Neutrophil (primary cell): Measurements from ENCODE around the gene CENPX.

Experiments used
- H3K27ac ChIP-seq: fragments of 200-600 bp; sonication (generic); 2 replicates; pipeline ENCODE4 v1.5.1; 2016; ENCODE audit warnings: mild to moderate bottlenecking, moderate library complexity
- H3K27me3 ChIP-seq: fragments of 200-600 bp; sonication (generic); 2 replicates; pipeline ENCODE4 v1.6.0; 2016; ENCODE audit warnings: mild to moderate bottlenecking
- H3K36me3 ChIP-seq: fragments of 200-600 bp; sonication (generic); 2 replicates; pipeline ENCODE4 v1.5.1; 2017
- H3K4me1 ChIP-seq, 2 experiments: fragments of 200-600 bp in 1 of 2; sonication (generic) in 1 of 2; 1 replicate in 1 of 2; 2 replicates in 1 of 2; pipeline versions ENCODE4 v1.5.1 to v1.6.1; 2013 to 2016; ENCODE audit warnings: low read depth in 1 of 2, low read length in 1 of 2, mild to moderate bottlenecking in 1 of 2, moderate library complexity in 1 of 2; ENCODE audit not compliant: control insufficient read depth in 1 of 2, insufficient read depth in 1 of 2
- H3K4me3 ChIP-seq, 2 experiments: fragments of 200-600 bp in 1 of 2; sonication (generic) in 1 of 2; 1 replicate in 1 of 2; 2 replicates in 1 of 2; pipeline ENCODE4 v1.5.1; 2013 to 2016; ENCODE audit warnings: low read depth in 1 of 2, low read length in 1 of 2, mild to moderate bottlenecking in 1 of 2, moderate library complexity in 1 of 2
- H3K9me3 ChIP-seq: fragments of 200-600 bp; sonication (generic); 2 replicates; pipeline ENCODE4 v1.5.1; 2016
- TF ChIP-seq, protein P1 (sequence below): fragments of 200-600 bp; sonication (generic); IDR thresholded peaks from 2 replicates; pipeline ENCODE4 v1.5.1; 2016; ENCODE audit warnings: antibody characterized with exemption

The CENPX gene

DNA sequence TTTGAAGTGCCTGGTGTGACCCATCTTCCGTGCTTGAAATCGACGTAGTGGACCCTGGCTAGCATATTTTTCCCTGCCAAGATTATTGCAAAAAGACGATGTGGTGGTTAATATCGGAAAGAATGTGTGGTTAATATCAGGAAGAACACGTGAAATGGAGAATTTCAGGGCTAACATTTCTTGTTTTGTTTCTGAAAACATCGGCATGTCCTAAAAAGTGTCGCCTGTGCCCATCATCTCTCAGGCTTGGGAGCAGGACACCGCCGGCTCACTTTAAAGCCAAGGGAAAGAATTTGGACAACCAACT, 15.2 kb upstream of the CENPX start:
- Histone ChIP-seq H3K27me3 (peaks cover under 1% of the 10 kb centered on the region), H3K9me3 (no peaks in the 10 kb centered on the region), H3K4me3 (peak overlapping the region; percentile 67 to 80), H3K4me1 (peaks cover 22 to 26% of the 10 kb centered on the region in 2 experiments), H3K27ac (peak overlapping the region; percentile 90), H3K36me3 (no peaks in the 10 kb centered on the region)
- TF ChIP-seq, protein P1, sequence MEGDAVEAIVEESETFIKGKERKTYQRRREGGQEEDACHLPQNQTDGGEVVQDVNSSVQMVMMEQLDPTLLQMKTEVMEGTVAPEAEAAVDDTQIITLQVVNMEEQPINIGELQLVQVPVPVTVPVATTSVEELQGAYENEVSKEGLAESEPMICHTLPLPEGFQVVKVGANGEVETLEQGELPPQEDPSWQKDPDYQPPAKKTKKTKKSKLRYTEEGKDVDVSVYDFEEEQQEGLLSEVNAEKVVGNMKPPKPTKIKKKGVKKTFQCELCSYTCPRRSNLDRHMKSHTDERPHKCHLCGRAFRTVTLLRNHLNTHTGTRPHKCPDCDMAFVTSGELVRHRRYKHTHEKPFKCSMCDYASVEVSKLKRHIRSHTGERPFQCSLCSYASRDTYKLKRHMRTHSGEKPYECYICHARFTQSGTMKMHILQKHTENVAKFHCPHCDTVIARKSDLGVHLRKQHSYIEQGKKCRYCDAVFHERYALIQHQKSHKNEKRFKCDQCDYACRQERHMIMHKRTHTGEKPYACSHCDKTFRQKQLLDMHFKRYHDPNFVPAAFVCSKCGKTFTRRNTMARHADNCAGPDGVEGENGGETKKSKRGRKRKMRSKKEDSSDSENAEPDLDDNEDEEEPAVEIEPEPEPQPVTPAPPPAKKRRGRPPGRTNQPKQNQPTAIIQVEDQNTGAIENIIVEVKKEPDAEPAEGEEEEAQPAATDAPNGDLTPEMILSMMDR = no peak

DNA sequence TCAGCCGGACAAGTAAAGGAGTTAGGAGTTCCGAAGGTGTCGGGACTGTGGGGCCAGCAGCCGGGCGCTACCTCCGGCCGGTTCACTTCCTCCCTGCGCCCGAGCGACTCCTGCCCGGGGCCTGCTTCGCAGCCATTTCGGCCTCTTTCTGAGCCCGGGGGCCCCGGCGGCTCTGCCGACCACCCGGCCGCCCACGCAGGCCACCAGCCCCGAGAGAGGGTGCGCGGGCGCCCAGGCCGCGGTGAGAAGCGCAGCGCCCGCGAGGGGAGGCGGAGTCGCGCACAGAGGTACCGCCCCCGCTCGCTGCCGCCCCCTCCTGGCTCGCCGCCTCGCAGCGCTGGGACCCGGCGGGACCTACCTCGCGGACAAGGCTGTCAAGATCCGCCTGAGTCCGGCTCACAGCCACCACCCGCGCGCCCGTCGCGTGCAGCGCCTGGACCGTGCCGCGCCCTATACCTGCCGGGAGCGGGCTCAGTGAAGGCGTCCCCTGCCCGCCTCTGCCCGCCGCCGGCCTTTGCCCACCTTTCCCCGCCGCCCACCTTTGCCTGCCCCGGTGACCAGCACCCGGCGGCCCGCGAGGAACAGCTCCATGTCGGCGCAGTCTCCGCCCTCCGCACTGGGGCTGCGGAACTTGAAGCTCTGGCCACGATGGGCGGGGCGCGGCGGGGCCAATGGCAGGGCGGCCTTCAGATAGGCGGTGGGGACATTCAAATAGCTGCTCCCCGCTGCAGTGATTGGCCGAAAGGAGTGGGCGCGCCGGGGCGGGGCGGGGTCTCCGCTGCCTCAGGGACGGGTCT, 14.6 kb upstream of the CENPX start, which contains the start of gene DCXR:
Gene DCXR (minus strand): TSS at position 606 of the 797 bp plus-strand sequence. CDS start 15 bp downstream, at position 591.
- H3K4me3 ChIP-seq = peak within 1 kb of the TSS; percentile 67 to 80
- H3K4me1 ChIP-seq = peaks cover 22 to 30% of the 10 kb centered on the region in 2 experiments
- no peaks in the 10 kb centered on the region for H3K9me3 ChIP-seq
- TF ChIP-seq, protein P1 = peak; percentile 78
- peak within 1 kb of the TSS; percentile 90 for H3K27ac ChIP-seq
- H3K36me3 ChIP-seq = no peaks in the 10 kb centered on the region
- peaks cover 6% of the 10 kb centered on the region for H3K27me3 ChIP-seq

DNA sequence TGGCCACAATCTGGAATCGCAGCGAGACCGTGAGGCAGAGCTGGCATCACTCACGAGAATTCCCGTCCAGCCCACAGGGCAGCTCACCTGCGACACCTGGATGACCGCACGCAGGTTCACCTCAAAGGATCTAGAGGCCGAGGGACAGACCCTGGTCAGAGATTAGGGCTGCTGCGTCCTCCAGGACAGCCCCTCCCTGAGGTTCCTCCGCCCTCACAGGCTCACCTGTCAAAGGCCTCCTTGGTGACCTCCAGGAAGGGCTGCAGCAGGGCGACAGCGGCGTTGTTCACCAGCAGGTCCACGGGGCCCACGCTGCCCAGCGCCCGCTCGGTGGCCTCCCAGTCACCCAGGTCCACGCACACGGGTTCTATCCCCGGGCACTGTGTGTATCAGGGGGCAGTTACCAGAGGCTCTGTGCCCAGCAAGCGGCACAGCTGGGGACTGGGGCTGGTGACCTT, 14.0 kb upstream of the CENPX start:
- H3K36me3 ChIP-seq = no peaks in the 10 kb centered on the region
- TF ChIP-seq, protein P1 = no peak
- no peaks in the 10 kb centered on the region for H3K9me3 ChIP-seq
- peaks cover 25 to 35% of the 10 kb centered on the region in 2 experiments for H3K4me1 ChIP-seq
- peak overlapping the region; percentile 67 to 80 for H3K4me3 ChIP-seq
- H3K27me3 ChIP-seq = peaks cover 12% of the 10 kb centered on the region
- peak overlapping the region; percentile 90 for H3K27ac ChIP-seq

DNA sequence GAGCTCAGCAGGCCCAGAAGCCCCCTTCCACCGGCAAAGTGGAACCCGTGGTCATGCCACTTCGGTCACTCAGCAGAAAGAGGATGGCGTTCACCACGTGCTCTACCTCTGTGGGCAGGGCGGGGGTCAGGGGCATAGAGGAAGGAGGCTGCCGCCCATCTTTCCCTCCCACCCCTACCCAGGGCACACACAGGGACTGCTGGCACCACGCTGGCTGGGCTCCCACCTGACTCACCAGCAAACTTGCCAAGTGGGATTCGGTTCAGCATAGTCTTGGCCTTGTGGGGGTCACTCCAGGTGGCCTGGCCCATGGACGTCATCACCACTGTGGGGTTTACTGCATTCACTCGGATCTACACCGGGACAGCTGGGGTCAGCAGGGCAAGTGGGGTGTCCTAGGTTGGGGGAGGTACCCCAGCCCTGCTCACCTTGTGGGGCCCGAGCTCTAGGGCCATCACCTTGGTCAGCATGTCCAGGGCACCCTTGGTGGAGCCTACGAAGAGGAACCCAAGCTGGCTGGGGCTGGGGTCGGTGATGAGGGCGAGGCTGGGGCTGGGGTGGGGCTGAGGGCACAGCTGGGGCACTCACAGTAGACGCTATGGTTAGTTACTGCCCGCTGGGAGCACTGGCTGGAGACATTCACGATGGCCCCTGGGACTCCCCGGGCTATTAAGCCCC, 13.4 kb upstream of the CENPX start:
- Histone ChIP-seq H3K9me3 (no peaks in the 10 kb centered on the region), H3K36me3 (no peaks in the 10 kb centered on the region), H3K4me1 (peaks cover 26 to 36% of the 10 kb centered on the region in 2 experiments), H3K27me3 (peaks cover 15% of the 10 kb centered on the region), H3K4me3 (peak overlapping the region; percentile 67 to 80), H3K27ac (peak overlapping the region; percentile 90)
- TF ChIP-seq, protein P1 = no peak

DNA sequence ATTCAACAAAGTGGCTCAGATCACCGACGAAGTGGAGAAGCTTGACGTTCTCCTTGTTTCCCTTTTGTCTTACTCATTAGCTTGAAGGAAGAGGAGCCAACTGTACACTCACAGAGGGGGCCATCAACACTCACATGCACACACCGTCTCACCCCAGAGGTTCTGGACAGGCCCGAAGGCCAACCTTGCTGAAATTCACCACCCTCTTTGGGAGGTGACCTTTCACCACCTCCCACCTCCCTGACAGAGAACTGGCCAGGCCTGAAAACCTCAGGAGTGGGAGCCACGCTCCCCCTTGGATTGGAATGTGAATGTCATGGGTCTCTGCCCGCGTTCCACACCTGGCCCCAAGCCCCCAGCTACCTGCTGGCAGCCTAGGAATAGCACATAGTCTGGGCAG, 12.8 kb upstream of the CENPX start:
- Histone ChIP-seq H3K9me3 (no peaks in the 10 kb centered on the region), H3K4me3 (no peak overlapping the region), H3K36me3 (no peaks in the 10 kb centered on the region), H3K27ac (no peak overlapping the region), H3K4me1 (peaks cover 32 to 43% of the 10 kb centered on the region in 2 experiments), H3K27me3 (peaks cover 21% of the 10 kb centered on the region)
- TF ChIP-seq, protein P1 = no peak
